ENCODE results near the gene SPG7.

The SPG7 gene

DNA sequence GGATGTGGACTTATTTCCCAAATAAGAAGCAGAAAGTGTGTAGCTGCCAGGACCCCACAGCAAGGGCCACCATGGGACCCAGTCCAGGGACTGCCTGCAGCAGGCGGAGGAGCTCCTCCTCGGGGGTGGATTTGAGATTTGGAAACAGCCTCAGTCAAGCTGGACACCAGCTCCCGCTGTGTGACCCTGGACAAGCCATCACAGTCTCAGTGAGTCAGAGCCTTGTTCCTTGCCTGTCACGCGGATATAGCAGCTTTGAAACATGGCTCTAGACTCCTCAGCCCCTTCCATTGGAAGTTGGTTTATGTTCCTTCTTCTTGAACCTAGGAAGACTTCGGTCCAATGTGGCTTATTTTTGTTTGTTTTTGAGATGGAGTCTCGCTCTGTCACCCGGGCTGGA lies 92.8 kb downstream of the SPG7 start:
- Mint-ChIP-seq H3K27me3 (peaks cover 8% of the 10 kb centered on the region), H3K4me1 (peaks cover 9% of the 10 kb centered on the region), H3K9me3 (no peaks in the 10 kb centered on the region), H3K4me3 (no peak overlapping the region), H3K36me3 (no peaks in the 10 kb centered on the region), H3K27ac (no peak overlapping the region)
- no peak for ATAC-seq (ENCODE audit: low read depth)
- no peak for DNase-seq (ENCODE audit: low spot score in 2 of 2)

DNA sequence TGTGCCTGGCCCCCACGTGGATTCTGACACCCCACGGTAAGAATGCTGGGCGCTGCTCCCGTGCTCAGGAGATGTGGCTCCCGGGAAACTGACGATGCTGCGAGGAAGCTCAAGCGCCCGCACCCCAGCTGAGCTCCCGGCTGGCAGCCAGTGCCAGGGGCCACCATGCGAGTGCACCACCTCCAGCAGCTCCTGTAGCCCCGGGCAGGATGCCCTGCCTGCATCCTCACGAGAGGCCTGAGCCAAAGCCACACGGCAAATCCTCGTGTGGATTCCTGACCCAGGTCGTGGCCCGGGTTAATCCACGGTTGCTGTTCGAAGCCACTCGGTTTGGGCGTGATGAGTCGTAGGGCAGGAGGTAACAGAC lies 93.7 kb downstream of the SPG7 start:
- Mint-ChIP-seq H3K27ac (no peak overlapping the region), H3K36me3 (no peaks in the 10 kb centered on the region), H3K27me3 (peaks cover 6% of the 10 kb centered on the region), H3K9me3 (no peaks in the 10 kb centered on the region), H3K4me1 (peaks cover 9% of the 10 kb centered on the region), H3K4me3 (no peak overlapping the region)
- no peak for DNase-seq (ENCODE audit: low spot score in 2 of 2)
- no peak for ATAC-seq (ENCODE audit: low read depth)

DNA sequence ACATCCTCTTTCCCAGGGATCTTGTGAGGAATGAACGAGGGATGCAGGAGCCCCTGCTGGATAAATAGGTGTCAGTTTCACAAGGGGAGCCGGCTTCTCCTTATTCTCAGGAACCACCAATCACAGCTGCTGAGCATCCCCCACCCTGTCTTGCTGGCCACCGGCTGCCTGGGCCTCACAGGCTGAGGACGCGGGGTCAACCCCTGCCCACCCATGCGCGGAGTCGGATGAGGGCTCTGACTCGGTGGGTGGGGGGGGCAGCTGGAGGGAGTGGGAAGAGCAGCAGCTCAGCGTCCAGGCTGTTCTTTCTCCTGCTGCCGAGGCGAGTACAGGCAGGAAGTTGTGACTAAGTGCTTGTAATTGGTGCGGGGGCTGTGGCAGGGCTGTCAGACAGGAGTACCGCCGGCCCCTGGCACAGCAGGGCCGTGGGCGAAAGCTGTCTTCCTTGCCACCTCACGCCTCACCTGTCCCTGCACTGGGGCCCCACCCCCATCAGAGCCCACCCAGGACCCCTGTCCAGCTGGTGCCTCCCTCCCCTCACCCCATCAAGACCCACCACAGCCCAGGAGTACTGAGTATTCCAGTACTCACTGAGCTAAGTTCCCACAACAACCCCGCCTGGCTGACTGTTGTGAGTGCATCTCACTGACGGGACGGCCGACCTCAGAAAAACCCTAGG lies 94.2 kb downstream of the SPG7 start:
- Mint-ChIP-seq H3K4me3 (no peak overlapping the region), H3K4me1 (peaks cover 9% of the 10 kb centered on the region), H3K36me3 (no peaks in the 10 kb centered on the region), H3K27ac (no peak overlapping the region), H3K27me3 (peaks cover 6% of the 10 kb centered on the region), H3K9me3 (no peaks in the 10 kb centered on the region)
- DNase-seq (ENCODE audit: low spot score in 2 of 2) (no peak), ATAC-seq (ENCODE audit: low read depth) (no peak)

DNA sequence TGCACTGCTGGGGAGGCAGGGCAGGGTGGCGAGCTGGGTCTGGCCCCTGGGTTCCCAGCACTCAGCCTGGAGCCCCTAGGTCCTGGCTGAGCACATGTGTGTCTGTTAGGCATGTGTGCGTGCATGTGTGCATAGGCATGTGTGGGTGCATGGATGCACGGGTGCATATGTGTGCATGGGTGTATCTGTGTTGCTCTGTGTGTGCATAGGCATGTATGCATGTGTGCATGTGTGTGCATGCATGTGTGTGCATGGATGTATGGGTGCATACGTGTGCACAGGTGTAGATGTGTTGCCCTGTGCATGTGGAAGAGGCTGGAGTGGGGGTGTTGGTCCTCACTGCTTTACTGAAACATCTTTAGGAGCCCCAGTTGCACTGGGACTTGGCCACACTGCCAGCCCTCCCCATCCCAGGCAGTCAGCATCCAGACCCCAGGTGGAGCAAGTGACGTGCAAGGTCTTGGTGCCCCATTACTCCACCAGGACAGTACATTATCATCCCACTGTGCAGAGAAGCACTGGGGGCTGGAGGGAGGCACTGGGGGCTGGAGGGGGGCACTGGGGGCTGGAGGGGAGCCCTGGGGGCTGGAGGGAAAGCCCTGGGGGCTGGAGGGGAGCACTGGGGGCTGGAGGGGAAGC lies 94.9 kb downstream of the SPG7 start:
- DNase-seq (ENCODE audit: low spot score in 2 of 2), result no peak
- H3K4me3 Mint-ChIP-seq, result no peak overlapping the region
- no peaks in the 10 kb centered on the region for H3K36me3 Mint-ChIP-seq
- peaks cover 6% of the 10 kb centered on the region for H3K27me3 Mint-ChIP-seq
- ATAC-seq (ENCODE audit: low read depth), result no peak
- peaks cover 9% of the 10 kb centered on the region for H3K4me1 Mint-ChIP-seq
- H3K9me3 Mint-ChIP-seq, result no peaks in the 10 kb centered on the region
- H3K27ac Mint-ChIP-seq, result no peak overlapping the region

DNA sequence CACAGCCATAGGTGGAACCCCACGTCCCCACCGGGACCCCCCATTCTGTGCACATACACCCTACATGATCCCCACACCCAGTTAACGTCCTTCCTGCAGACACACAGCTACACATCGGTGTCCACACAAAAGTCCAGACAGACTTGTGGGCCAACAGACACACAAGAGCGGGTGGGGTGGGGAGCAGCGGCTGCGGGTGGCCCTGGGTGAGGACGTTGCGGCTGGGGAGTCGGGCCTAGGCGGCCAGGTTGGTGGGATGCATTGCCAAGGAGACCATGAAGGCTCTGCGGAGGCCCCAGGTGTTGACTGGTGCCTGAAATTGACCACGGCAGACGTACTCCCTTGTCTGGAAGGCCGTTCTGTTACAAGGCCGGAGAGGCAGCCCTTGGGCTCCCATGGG lies 96.6 kb downstream of the SPG7 start:
- no peak for DNase-seq (ENCODE audit: low spot score in 2 of 2)
- ATAC-seq (ENCODE audit: low read depth), result no peak
- Mint-ChIP-seq H3K4me3 (no peak overlapping the region), H3K36me3 (no peaks in the 10 kb centered on the region), H3K4me1 (peaks cover 6% of the 10 kb centered on the region), H3K27ac (no peak overlapping the region), H3K9me3 (no peaks in the 10 kb centered on the region), H3K27me3 (peaks cover 6% of the 10 kb centered on the region)

DNA sequence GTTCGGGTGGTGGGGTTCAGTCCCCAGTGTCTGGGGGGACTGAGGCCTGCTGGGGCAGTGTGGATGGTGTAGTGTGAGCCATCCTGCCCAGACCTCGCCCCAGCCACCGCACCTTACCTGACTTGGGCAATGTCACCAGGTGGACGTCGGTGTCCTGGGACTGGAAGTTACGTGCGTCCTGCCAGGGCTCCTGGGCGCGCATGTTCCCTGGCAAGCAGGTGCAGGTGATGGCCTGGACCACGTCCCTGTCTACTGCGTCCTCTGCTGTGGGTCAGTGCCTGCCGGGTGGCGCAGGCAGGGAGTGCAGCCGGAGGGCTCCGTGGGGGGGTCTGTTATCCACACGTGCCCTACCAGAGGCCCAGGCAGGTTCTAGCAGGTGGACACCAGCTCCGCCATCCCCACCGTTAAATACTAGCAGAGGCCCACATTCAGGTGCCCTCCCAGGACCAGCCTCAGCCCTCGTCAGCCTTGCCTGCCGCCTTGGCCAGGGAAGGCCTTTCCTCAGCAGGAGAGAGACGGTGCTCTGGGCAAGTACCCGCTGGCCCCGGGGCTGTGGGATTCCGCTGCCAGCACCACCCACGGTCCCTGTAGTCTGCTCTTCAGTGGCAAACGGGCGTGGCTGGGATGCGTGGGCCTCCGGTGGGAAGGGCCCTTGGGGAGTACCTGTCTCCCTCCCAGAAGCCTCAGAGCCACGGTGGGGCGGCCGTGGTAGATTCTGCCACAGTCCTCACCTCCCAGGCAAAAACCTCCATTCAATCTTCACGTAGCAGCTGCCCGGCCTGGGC lies 97.2 kb downstream of the SPG7 start:
- ATAC-seq (ENCODE audit: low read depth) (no peak), DNase-seq (ENCODE audit: low spot score in 2 of 2) (no peak)
- Mint-ChIP-seq H3K4me1 (peaks cover 6% of the 10 kb centered on the region), H3K27ac (no peak overlapping the region), H3K36me3 (no peaks in the 10 kb centered on the region), H3K4me3 (no peak overlapping the region), H3K9me3 (no peaks in the 10 kb centered on the region), H3K27me3 (peaks cover 8% of the 10 kb centered on the region)

DNA sequence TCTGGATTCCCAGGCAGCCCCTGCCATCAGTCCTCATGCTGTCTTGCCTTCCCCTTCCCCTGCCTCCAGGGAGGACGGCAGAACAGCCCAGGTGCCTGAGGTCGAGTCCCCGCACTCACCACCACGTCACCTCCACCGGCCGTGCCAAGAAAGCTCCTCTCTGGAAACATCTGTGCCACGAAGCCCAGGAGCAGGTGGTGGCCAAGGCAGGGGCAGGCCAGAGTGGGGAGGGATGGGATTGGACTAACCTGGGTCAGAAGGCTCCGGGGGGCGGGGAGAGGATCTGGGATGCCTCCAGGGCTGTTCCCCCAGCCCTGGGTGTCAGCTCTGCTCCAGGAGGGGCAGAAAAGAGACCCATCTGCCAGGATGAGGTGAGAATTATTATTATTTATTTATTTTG lies 97.8 kb downstream of the SPG7 start:
- H3K27me3 Mint-ChIP-seq, result peaks cover 8% of the 10 kb centered on the region
- DNase-seq (ENCODE audit: low spot score in 2 of 2), result no peak
- H3K4me3 Mint-ChIP-seq, result no peak overlapping the region
- ATAC-seq (ENCODE audit: low read depth), result no peak
- no peaks in the 10 kb centered on the region for H3K36me3 Mint-ChIP-seq
- H3K27ac Mint-ChIP-seq, result no peak overlapping the region
- no peaks in the 10 kb centered on the region for H3K9me3 Mint-ChIP-seq
- peaks cover 6% of the 10 kb centered on the region for H3K4me1 Mint-ChIP-seq

Measured in memory B cell (primary cell).